ENCODE results near the gene BZW2.

DNA sequence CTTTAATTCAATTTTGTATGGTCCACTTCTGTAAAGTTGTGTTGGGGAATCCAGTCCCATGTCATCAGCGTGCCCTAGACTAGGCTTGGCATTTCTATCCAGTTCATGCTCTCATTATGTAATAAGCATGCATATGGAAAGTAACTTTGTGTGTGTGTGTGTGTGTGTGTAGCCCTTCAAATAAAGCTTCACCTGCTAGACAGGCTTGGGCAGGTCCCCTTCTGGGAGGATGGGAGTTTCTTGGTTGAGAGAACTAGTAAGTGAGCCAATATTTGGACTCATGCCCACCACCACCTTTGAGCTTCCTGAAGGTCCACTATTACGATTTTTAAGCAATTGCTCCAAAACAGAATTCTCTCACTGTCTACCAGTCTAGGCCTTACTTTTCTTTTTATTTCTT is 6.9 kb downstream of the BZW2 start:
- no peak for TF ChIP-seq EZH2 (IDR thresholded peaks at IDR 0.05; ENCODE audit: low read length)
- TF ChIP-seq, protein P1, sequence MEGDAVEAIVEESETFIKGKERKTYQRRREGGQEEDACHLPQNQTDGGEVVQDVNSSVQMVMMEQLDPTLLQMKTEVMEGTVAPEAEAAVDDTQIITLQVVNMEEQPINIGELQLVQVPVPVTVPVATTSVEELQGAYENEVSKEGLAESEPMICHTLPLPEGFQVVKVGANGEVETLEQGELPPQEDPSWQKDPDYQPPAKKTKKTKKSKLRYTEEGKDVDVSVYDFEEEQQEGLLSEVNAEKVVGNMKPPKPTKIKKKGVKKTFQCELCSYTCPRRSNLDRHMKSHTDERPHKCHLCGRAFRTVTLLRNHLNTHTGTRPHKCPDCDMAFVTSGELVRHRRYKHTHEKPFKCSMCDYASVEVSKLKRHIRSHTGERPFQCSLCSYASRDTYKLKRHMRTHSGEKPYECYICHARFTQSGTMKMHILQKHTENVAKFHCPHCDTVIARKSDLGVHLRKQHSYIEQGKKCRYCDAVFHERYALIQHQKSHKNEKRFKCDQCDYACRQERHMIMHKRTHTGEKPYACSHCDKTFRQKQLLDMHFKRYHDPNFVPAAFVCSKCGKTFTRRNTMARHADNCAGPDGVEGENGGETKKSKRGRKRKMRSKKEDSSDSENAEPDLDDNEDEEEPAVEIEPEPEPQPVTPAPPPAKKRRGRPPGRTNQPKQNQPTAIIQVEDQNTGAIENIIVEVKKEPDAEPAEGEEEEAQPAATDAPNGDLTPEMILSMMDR (optimal IDR thresholded peaks at IDR 0.05 in 1 of 3, IDR thresholded peaks at IDR 0.05 in 1 of 3, conservative IDR thresholded peaks at IDR 0.05 in 1 of 3; ENCODE audit: extremely low read depth in 1 of 3, insufficient read depth in 2 of 3, low read length in 3 of 3), result no peak
